ENCODE data around the gene UQCRHL.
"Not testable (repeated sequence)": the region's sequence is repeated elsewhere in the genome, so short reads cannot be mapped to it uniquely, and the experiment has no call there.

UQCRHL gene

GRCh38 chr1:15807549-15807948 is at the start of gene UQCRHL:
TSS of gene UQCRHL (minus strand) at chr1:15807649. CDS start at chr1:15807649, 0 bp downstream.
- DNase-seq = not testable (repeated sequence)

GRCh38 chr1:15856888-15857287 is 49.4 kb upstream of the UQCRHL start:
- no peak for DNase-seq

GRCh38 chr1:15852828-15853302 is 45.4 kb upstream of the UQCRHL start:
- no peak for DNase-seq

- no peak for DNase-seq
These were observed 44.8 kb upstream of the UQCRHL start for GRCh38 chr1:15852036-15852827.

DNA sequence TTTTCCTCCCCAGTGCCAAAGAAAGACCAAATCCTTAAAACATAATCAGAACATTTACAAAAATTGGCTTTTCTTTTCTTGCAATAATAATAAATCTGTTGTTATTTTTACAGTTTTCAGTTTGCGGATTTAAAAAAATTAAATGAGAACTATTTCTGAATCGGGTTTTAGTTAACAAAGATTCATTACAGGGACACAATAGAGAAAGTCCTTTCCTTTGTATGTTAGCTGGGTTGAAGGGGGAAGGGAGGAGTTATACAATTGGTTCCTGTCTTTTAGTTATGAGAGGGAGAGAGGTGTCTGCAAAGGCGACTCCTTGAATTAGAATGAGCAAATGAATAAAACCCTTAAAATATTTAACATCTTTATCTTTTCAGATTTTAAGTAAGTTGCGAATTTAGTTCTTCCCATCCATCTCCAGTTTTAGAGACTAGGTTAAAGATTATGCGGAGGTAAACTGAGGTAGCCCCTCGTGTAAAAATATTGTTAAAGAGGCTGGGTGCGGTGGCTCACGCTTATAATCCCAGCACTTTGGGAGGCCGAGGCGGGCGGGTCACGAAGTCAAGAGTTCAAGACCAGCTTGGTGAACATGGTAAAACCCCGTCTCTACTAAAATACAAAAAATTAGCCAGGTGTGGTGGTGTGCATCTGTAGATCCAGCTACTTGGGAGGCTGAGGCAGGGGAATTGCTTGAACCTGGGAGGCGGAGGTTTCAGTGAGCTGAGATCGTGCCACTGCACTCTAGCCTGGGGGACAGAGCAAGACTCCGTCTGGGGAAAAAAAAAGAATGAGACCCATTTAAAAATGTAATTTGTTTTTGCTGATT is 44.0 kb upstream of the UQCRHL start:
- DNase-seq = no peak

DNA sequence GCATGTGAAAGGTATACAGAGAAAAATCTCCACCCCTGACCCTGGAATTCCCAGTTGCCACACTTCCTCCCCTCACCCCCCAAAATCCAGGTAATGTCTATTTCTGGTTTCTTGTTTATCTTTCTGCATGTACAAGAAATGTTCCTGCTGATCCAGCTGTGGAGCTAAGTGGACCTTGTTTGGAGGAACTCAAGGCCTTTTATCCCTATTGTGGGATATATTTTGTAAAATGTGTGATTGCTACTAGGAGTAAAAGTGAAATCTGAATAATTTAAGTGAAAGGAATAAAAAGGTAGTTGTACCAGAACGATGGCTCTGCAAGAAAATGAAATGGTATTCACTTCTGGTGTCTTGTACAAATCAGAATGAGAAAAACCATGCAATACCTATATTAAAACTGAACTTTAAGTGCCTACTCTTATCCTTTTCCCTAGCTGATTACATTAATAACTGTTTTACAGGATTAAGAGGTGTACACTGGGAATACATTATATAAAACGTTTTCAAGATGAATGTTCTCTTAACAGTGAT is 43.1 kb upstream of the UQCRHL start:
- no peak for DNase-seq

GRCh38 chr1:15849775-15850324 is 42.4 kb upstream of the UQCRHL start:
- no peak for DNase-seq

- peak; percentile 72 for DNase-seq
These were observed 41.7 kb upstream of the UQCRHL start for GRCh38 chr1:15848929-15849774.

- DNase-seq = peak; percentile 47
These were observed 40.9 kb upstream of the UQCRHL start for GRCh38 chr1:15848143-15848928.

GRCh38 chr1:15847893-15848142 is 40.4 kb upstream of the UQCRHL start:
- DNase-seq = no peak

GRCh38 chr1:15847100-15847892 is 39.8 kb upstream of the UQCRHL start, which contains the start of gene SPEN:
TSS of gene SPEN (plus strand) at chr1:15847707. CDS start at chr1:15848068, 361 bp downstream.
- DNase-seq = peak; percentile 99

DNA sequence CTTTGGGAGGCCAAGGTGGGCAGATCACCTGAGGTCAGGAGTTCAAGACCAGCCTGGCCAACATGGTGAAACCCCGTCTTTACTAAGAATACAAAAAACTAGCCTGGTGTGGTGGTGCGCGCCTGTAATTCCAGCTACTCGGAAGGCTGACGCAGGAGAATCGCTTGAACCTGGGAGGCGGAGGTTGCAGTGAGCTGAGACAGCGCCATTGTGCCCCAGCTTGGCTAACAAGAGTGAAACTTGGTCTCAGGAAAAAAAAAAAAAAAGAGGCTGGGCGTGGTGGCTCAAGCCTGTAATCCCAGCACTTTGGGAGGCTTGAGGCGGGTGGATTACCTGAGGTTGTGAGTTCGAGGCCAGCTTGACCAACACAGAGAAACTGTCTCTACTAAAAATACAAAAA is 38.6 kb upstream of the UQCRHL start:
- not testable (repeated sequence) for DNase-seq

GRCh38 chr1:15843826-15844572 is 36.5 kb upstream of the UQCRHL start:
- no peak for DNase-seq

DNA sequence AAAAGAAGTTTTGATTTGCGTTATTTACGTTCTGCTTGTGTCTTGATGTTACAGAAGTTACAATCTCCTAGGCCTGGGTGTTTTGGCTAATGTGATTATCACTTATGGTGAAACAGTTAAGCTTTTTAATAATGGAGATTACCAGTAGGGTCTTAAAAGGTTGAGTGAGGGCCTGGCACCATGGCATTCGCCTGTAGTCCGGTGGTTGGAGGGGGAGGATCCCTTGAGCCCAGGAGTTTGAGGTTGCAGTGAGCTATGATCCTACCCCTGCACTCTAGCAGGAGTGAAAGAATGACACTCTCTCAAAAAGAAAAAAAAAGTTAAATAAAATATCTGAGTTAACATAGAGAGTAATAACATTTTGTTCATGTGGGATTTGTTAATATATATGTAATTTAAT is 31.3 kb upstream of the UQCRHL start:
- DNase-seq = no peak

DNA sequence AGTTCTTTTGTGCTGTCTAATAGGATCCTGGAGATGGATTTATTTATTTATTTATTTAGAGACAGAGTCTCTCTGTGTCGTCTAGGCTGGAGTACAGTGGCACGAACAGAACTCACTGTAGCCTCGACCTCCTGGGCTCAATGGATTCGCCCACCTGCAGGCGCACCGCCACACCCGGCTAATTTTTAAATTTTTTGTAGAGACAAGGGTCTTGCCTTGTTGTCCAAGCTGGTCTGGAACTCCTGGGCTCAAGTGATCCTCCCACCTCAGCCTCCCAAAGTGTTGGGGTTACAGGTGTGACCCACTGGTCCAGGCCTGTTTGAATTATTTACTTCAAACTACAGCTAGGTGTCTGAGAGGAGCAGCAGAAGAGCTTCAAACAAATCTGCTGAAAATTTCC is 30.5 kb upstream of the UQCRHL start:
- DNase-seq = no peak

GRCh38 chr1:15836772-15837669 is 29.6 kb upstream of the UQCRHL start:
- DNase-seq = peak; percentile 89

- DNase-seq = not testable (repeated sequence)
These were observed 29.0 kb upstream of the UQCRHL start for GRCh38 chr1:15836511-15836771.

DNA sequence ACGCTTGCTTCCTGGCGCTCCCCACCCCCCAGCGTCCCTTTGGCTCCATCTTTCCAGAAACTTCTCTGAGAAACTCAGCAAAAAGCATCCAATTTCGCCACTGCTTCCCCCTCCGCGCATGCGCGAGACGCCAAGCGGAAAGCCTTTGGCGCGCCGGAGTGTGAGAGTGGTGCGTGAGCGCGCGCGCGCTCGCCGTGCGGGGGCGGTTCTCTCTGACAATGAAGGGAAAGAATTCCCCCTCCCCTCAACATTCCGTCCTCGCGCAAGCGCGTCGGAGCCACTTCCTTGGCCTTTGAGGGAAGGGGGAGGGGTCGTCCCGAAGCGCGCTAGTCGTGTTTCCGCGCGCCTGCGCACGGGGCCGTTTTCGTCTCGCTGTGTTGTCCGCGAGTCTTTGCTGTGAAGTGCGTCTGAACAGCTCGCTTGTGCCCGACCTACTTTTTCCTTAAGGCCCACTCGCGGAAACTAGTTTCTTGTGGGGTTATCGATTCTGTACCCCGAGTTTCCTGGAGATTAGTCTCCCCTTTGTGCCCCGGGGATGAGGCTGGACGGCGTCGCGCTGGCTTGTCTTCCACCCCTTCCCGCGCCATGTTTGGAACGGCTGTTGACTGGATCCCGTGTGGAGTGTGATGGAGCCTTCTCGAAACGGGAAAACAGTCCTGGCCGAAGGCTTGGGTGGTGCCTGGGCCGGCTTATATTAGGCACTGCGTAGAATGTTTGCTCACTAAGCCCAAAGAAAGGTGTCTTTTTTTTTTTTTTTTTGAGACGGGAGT is 28.5 kb upstream of the UQCRHL start:
- DNase-seq = peak; percentile 100

All from CD4-positive, alpha-beta T cell treated with Interleukin-15 for 1 hour (primary cell).